ENCODE results near the gene EHBP1L1. TPM values are rescaled to one million over a fixed set of nuclear protein-coding genes. Genes with fewer than 3 reads are reported as not detected.
A peak's percentile ranks its signal among the peaks of the same experiment; 100 is the strongest.

The EHBP1L1 gene
- total and polyA plus RNA-seq, 7 donors, result 114 to 345 (median 208) TPM

DNA sequence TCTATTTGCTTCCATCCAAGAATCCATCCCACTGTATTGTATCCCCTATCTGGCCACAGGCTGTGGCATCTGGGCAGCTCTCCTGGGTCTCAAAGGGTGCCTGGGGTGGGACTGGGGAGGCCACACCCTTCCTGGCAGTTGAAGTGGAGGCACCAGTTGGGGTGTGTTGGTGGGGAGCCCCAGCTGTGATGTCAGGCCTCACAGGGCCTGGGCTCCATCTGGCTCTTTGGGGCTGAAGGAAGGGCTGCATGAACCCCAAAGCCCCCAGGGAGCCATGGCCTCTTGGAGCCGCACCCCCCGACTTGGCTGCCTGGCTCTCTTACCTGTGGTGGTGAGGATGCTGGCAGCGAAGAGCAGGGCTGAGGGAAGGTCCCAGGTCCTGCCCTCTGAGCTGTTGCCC is 19.3 kb downstream of the EHBP1L1 start:
- Histone ChIP-seq H3K27ac (peak overlapping the region; percentile 30), H3K4me3 (no peak overlapping the region), H3K9me3 (no peaks in the 10 kb centered on the region), H3K4me1 (peaks cover 37% of the 10 kb centered on the region), H3K27me3 (ENCODE audit: insufficient read depth in 3 of 3, low read length in 2 of 3) (no peaks in the 10 kb centered on the region), H3K36me3 (ENCODE audit: insufficient read depth in 1 of 2, low read depth in 1 of 2) (peaks cover 4 to 63% of the 10 kb centered on the region in 2 donors)
- 55 to 94% (median 67%) methylated on average over 2 to 3 of the region's 3 CpGs for WGBS, 3 donors
- no peak for TF ChIP-seq CTCF (IDR thresholded peaks at IDR 0.05)
- DNase-seq (no peak), ATAC-seq (peak in 1 of 4 donors; percentile 2)
- intact Hi-C loops (cut with DNase I), result no loop called here

DNA sequence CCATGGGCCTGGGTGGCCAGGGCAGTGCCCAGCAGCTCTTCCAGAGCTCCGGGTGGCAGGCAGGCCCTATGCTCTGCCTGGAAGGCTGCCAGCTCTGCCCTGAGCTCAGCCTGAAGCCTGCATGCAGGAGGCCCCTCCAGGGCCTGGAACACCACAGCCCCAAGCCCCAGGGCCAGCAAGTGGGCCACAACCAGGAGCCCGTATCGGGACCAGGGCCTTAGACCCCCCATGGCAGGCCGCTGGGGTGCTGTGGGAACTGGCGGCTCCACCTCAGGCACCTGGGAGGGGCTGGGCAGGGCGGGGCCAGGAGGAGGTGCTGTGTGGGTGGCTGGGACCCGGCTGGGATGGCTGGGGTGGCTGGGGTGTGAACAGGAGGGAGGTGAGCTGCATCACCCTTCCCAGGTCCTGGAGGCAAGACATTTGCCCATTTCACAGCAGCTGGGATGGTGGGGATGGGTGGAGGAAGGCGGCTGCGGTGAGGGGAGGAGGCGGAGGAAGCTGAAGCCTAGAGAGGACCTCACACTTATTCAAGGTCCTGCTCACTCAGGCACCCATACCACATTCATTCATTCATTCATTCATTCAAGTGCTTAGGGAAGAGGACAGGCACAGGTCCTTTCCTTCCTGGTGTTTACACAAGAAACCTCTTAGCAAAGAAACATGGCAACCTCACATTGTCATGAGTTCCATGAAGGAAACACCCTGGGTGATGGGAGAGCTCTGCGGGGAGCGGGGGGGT is 19.9 kb downstream of the EHBP1L1 start, which contains the start of gene KCNK7:
TSS of gene KCNK7 (minus strand) at position 258 of the 739 bp plus-strand sequence. CDS start at position 230, 28 bp downstream.
- WGBS, 3 donors, result 62 to 69% (median 67%) methylated on average over 12 of the region's 12 CpGs
- Histone ChIP-seq H3K27me3 (ENCODE audit: insufficient read depth in 3 of 3, low read length in 2 of 3) (no peaks in the 10 kb centered on the region), H3K4me3 (no peak within 1 kb of the TSS), H3K9me3 (no peaks in the 10 kb centered on the region), H3K27ac (peak within 1 kb of the TSS; percentile 30), H3K4me1 (peaks cover 32% of the 10 kb centered on the region), H3K36me3 (ENCODE audit: insufficient read depth in 1 of 2, low read depth in 1 of 2) (peaks cover 4 to 58% of the 10 kb centered on the region in 2 donors)
- no peak for TF ChIP-seq CTCF (IDR thresholded peaks at IDR 0.05)
- ATAC-seq (peak in 3 of 4 donors; percentile 2 to 9 (median 8)), DNase-seq (peak in 1 of 2 donors; percentile 59)
- intact Hi-C loops (cut with DNase I), result no loop called here

DNA sequence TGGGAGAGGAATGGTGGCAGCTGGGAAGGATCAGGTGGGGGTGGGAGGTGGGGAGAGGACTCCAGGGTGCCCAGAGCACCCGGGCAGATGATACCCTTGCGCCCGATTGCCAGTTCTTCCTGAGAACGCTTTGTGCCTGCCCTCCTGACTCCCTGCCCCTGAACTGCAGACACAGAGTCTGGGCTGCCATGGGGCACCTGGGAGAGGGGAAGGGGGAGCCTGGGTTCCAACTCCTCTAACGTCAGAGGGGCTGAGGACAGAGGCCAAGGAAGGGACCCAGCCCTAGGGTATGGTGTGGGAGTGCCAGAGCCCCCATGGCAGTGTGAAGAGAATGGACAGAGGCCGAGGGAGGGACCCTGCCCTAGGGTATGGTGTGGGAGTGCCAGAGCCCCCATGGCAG is 20.7 kb downstream of the EHBP1L1 start:
- no peak for TF ChIP-seq CTCF (IDR thresholded peaks at IDR 0.05)
- WGBS, 3 donors, result 50 to 63% (median 61%) methylated on average over 4 to 6 of the region's 6 CpGs
- Histone ChIP-seq H3K36me3 (ENCODE audit: insufficient read depth in 1 of 2, low read depth in 1 of 2) (peaks cover 4 to 50% of the 10 kb centered on the region in 2 donors), H3K27me3 (ENCODE audit: insufficient read depth in 3 of 3, low read length in 2 of 3) (no peaks in the 10 kb centered on the region), H3K9me3 (no peaks in the 10 kb centered on the region), H3K4me1 (peaks cover 32% of the 10 kb centered on the region), H3K4me3 (no peak overlapping the region), H3K27ac (no peak overlapping the region)
- no peak for ATAC-seq
- intact Hi-C loops (cut with DNase I), result no loop called here
- DNase-seq, result no peak

DNA sequence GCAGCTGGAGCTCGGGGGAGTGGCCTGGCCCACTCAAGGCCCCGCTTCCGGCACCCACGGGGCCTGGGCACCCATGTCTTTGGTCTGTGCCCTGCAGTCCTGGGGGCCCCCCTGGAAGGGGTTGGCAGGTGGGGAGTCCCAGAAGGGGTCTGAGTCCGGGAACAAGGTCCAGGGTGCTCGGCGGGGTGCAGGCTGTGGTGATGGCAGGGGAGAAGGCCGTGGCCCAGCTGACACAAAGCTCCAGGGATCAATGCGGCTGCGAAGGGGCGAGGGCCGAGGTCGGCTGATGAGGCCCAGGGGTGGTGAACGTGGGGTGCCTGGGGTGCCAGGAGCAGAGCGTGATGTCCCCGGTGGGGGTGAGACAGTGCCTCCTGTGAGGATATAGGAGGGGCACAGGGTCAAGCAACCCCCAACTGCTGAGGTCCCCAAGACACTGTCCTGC is 22.4 kb downstream of the EHBP1L1 start:
- no peak for DNase-seq
- Histone ChIP-seq H3K27ac (no peak overlapping the region), H3K9me3 (no peaks in the 10 kb centered on the region), H3K27me3 (ENCODE audit: insufficient read depth in 3 of 3, low read length in 2 of 3) (no peaks in the 10 kb centered on the region), H3K4me1 (peaks cover 22% of the 10 kb centered on the region), H3K4me3 (no peak overlapping the region), H3K36me3 (ENCODE audit: insufficient read depth in 1 of 2, low read depth in 1 of 2) (peaks cover 2 to 44% of the 10 kb centered on the region in 2 donors)
- 84 to 88% (median 88%) methylated on average over 15 to 16 of the region's 16 CpGs for WGBS, 3 donors
- intact Hi-C loops (cut with DNase I), result no loop called here
- TF ChIP-seq CTCF (IDR thresholded peaks at IDR 0.05), result no peak
- no peak for ATAC-seq

All from psoas muscle (tissue), 8 donors.